ENCODE results near the gene DCDC2C.

DCDC2C gene

DNA sequence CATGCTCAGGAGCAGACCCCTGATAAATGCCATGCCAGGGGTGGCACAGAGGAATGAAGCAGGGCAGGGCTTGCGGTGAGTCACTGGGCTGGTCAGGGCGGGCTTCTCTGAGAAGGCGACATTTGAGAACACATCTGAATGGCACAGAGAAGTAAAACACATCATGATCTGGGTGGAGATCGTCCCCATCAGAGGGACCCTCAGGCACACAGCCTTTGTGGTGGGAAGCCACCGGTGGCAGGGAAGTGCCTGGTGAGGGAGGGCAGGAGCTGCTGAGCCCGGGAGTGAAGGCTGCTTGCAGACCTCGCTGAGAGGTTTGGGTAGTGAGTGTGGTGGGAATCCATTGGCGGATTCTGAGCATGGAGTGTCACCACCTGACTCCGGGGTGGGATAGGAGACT lies 44.5 kb downstream of the DCDC2C start:
- no peak for DNase-seq

GRCh38 chr2:3749201-3749600 lies 45.8 kb downstream of the DCDC2C start:
- DNase-seq, result no peak

DNA sequence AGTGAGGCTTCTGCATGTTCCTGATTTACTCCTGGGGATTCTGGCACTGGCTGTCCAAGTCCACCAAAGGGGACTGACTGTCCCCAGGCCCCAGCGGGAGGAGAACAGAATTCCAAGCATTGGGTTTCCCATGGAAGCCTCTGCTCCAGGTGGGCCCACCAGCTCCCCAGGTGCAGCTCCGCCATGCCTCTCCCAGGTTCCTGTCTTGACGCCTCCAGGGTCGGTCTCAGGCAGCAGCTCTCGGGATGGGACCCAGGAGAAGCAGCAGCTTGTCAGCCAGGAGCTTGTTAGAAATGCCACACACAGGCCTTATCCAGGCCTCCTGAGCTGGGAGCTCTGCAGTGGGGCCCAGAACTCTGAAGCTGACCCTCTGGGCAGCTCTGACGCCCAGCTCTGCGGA lies 47.9 kb downstream of the DCDC2C start:
- no peak for DNase-seq

DNA sequence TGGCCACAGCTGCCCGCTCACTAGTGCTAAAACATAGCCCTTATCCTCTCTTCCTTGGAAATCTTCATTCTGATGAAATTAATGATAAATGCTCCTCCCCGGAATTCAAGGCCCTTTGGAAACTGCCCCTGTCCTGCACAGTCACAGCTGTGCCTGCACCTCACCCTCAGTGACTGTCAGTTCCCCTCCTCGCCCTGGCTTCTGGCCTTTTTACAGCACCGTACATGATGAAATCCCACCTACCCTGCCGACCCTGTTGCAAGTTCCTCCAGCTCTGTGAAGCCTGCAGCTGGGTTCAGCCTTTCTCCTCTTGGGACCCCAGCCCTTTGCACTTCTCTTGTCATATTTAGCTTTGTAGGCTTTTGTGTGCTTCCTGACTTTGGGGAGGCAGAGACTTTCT lies 48.4 kb downstream of the DCDC2C start:
- no peak for DNase-seq

- DNase-seq, result no peak
These were observed 49.0 kb downstream of the DCDC2C start for GRCh38 chr2:3752376-3752775.

- no peak for DNase-seq
These were observed 50.2 kb downstream of the DCDC2C start for GRCh38 chr2:3753561-3753960.

DNA sequence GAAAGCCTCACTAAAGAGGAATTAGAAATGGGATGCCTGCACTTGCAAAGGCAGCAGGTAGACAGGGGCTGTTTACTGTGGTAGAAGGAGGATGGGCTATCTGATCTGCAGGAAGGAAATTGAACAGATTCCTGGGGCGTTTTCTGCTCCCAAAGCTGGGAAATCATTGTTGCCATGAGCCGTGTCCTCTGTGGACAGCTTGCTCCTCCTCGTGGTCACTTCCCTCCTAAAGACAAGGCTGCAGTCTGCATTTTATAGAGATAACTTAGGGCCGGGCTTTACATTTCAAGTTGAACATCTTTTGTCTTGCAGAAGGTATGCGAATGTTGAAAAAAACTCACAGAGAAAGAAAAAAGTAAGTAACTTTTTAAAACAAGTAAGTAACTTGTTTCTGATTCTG lies 50.9 kb downstream of the DCDC2C start:
- no peak for DNase-seq

- no peak for DNase-seq
These were observed 51.4 kb downstream of the DCDC2C start for GRCh38 chr2:3754795-3755194.

GRCh38 chr2:3755277-3755676 lies 51.9 kb downstream of the DCDC2C start:
- no peak for DNase-seq

DNA sequence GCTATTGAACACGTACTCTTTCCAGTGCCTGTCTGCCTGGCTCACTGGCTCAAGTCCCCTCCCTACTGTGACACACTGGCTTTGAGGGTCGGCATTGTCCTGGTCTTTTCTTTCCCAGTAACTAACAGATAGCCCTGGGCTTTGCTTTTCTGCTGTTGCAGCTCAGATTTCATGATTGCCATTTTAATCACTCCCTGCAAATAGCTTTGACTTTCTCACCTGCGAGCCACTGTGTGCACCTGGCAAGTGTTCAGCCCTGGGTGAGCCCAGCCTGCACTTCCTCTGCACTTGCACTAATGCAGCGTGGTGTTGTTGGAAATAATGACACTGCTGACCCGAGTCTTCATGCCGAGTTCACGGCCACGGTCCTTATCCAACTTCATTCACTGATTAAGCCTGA lies 52.9 kb downstream of the DCDC2C start:
- no peak for DNase-seq

DNA sequence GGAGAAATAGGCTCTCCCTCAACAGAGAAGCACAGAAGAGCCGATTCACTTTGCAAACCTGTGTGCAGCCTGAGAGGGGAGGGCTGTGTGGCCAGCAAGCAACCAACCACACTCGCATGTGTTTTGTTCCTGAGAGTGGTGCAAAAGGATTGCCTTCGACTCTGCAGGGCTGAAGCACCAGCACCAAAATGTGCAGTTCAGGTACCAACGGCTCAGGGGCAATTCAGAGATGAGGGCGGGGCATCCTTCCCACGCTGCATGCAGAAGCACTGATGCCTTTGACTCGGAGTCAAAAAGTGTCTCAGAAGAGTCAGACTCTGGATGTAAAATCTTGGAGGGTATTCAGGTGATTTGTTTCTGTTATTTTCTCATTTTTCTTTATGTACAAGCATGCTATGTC lies 55.5 kb downstream of the DCDC2C start:
- DNase-seq, result no peak

- no peak for DNase-seq
These were observed 56.0 kb downstream of the DCDC2C start for GRCh38 chr2:3759331-3759730.

- DNase-seq, result no peak
These were observed 56.4 kb downstream of the DCDC2C start for GRCh38 chr2:3759761-3760160.

DNA sequence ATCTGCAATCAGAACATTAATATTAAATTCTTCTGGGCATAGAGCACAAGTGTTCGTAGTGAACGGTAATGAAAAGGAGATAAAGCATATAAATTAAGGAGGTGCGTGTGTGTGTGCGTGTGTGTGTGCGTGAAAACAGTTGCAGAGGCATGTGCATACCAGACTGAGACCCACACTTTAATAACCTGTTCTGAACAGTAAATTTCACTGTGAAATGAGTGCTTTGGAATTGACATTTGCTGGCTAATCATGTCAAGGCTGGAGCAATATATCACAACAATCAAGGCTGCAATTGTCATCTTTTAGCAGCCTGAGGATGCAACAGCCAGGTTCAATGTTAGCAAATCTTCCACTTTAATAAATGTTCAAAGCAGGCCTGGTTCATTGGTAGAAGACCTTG lies 57.9 kb downstream of the DCDC2C start:
- no peak for DNase-seq

DNA sequence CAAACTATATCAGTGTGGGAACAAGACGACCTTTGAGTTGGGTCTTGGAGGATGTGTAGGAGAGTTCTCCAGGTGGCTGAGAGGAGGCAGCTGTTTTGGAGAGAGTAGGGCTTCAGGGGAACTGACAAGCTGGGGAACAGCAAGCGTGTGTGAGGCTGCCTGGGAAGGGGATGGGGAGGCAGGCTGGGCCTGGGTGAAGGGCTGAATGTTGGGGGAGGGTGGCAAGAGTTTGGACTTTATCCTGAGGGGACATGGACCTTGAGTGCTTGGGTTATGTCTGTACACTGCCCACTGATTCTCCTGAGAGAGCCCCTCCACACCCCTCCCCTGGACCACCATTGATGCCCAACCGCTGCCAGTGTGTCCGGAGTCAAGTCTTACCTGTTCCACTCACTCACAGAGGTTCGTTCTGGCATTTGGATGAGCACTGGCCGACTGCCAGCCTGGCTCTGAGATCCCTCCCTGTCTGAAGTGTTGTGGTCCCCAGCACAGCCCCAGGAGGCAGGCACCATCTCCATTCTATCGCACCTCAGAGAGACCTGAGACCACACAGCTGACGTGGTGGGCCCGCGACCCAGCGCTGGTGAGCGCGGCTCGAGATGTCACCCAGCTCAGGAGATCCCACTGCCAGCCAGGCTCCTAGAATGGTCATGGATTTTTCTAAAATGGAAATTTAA lies 59.5 kb downstream of the DCDC2C start:
- DNase-seq, result no peak

- DNase-seq, result no peak
These were observed 63.4 kb downstream of the DCDC2C start for GRCh38 chr2:3766824-3767223.

GRCh38 chr2:3768960-3769765 lies 65.8 kb downstream of the DCDC2C start:
- DNase-seq, result no peak

DNA sequence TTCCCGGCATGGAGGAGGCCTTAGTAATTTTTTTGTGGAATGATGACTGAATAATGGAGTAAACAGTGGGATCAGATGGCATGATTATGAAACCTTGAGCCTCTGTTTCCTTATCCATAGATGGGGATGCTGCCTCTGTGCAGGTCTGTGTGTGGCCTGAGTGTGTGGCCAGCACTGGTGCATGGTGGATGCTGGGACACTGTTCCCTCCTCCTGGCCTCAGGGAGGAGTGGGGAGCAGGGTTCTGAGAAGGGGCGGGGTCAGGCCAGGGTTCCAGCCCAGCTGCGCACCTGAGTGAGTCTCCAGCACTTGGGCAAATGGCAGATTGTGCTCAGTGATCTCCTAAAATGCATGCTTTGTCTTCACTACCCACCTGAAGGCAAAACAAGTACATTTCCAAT lies 66.4 kb downstream of the DCDC2C start:
- no peak for DNase-seq

- DNase-seq, result no peak
These were observed 67.5 kb downstream of the DCDC2C start for GRCh38 chr2:3770724-3771415.

DNA sequence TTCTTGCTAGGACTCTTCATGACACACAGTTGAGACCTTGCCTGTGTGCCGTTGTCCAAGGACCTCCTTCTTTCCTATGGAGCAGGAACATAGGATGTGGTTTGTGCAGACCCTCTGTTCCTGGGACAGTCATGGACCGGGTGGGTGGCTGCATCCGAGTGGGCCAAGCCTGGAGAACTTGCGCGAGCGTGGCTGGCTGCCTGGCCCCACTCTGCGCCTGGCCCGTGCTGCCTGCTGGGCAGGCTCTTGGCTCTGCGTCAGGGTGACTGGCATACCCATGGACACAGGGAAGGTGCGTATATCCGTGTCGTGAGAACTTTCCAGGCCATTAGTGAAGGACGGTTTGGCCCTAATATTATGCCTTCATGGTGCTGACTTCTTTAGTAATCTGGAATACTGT lies 68.2 kb downstream of the DCDC2C start:
- DNase-seq, result no peak

DNA sequence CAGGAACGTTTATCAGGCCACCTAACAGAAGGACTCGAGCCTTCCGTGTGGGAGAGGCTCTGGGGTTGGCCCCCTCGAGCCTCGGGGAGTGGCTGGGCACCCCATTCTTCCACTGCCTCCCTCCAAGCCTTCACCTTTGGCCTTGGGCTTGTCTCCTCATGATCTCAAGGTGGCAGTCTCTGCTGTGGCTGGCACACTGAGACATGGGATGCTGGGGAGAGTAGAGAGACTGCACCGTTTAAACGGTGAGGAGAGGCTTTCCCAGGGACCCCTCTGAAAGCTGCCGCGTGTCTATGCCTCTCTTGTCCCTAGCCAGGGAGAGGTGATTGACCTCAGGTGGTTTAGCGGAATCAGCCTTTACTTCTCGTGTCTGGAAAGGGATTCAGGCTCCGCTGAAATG lies 71.0 kb downstream of the DCDC2C start:
- DNase-seq, result no peak

GRCh38 chr2:3776311-3776710 lies 72.9 kb downstream of the DCDC2C start:
- DNase-seq, result no peak

DNA sequence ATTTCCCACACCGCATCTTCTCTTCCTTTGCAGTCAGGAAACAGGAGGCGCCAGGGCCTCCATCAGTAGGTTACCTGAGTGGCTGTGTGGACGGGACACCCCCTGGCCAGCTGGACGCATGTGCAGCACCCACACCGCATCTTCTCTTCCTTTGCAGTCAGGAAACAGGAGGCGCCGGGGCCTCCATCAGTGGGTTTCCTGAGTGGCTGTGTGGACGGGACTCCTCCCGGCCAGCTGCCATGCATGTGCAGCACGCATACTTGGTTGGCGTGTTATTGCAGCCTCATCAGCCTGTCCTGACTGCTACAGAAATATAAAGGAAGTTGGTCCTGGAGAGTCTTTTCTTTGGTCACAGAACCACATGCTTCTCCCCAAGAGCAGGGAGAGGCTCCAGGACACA lies 74.6 kb downstream of the DCDC2C start:
- no peak for DNase-seq

- no peak for DNase-seq
These were observed 75.6 kb downstream of the DCDC2C start for GRCh38 chr2:3778851-3779495.

Measured in SIG-M5 (cell line).